ENCODE results near the gene HMOX2. TPM values are rescaled to one million over a fixed set of nuclear protein-coding genes. Genes with fewer than 3 reads are reported as not detected.

Gene HMOX2
- total and polyA plus RNA-seq, 2 donors (not counting 3 experiments of a cell fraction or from before 2014, with no cell fraction given), result 80.7 to 86.3 TPM

- H3K9ac ChIP-seq (replicated peaks; ENCODE audit: extremely low read depth, insufficient read depth, low read length), result no peak overlapping the region
- TF ChIP-seq CTCF (IDR thresholded peaks at IDR 0.05; ENCODE audit: extremely low read depth in 1 of 2, insufficient read depth in 1 of 2, low read depth in 1 of 2, low read length in 2 of 2) (no peak), FOS (IDR thresholded peaks at IDR 0.05; ENCODE audit: borderline replicate concordance, insufficient read depth, low read length) (no peak), JUN (IDR thresholded peaks at IDR 0.05; ENCODE audit: borderline replicate concordance, insufficient read depth, insufficient read length, low read depth) (no peak), MYC (IDR thresholded peaks at IDR 0.05; ENCODE audit: low read depth, low read length) (no peak), GATA2 (IDR thresholded peaks at IDR 0.05; ENCODE audit: insufficient read depth, insufficient read length, low read depth, low read length) (no peak), POLR2A (IDR thresholded peaks at IDR 0.05; ENCODE audit: low read depth, low read length) (no peak), EZH2 (IDR thresholded peaks at IDR 0.05; ENCODE audit: borderline replicate concordance, low read depth, low read length, severe bottlenecking) (no peak), MAX (IDR thresholded peaks at IDR 0.05; ENCODE audit: insufficient read depth, insufficient read length) (no peak), POLR2AphosphoS5 (IDR thresholded peaks at IDR 0.05; ENCODE audit: insufficient read depth, low read depth, low read length) (no peak)
- ChIA-PET CTCF (no interaction called here), POLR2A (no interaction called here)
- DNase-seq (ENCODE audit: low read depth, low spot score) (no peak), FAIRE-seq (no peak)
- no peaks in the 10 kb centered on the region for H3K79me2 ChIP-seq (ENCODE audit: control insufficient read depth, insufficient read depth, low read length)
- H4K20me1 ChIP-seq (replicated peaks; ENCODE audit: control insufficient read depth, extremely low read depth, insufficient read depth, low read length), result no peaks in the 10 kb centered on the region
- H3K4me1 ChIP-seq (ENCODE audit: control insufficient read depth, extremely low read depth, insufficient read depth, low read length), result no peaks in the 10 kb centered on the region
- no TSS peak for BruUV-seq (replicated peaks)
- H3K4me2 ChIP-seq (ENCODE audit: insufficient read depth, low read length), result no peak overlapping the region
- H3K9me3 ChIP-seq (replicated peaks; ENCODE audit: control insufficient read depth, insufficient read depth, low read length), result no peaks in the 10 kb centered on the region
- intact Hi-C loops (cut with micrococcal nuclease), result no loop called here
- peaks cover 25 to 47% of the 10 kb centered on the region in 2 experiments for H3K36me3 ChIP-seq (ENCODE audit: control insufficient read depth in 2 of 2, extremely low read depth in 1 of 2, insufficient read depth in 2 of 2, low read length in 2 of 2)
- H3K27me3 ChIP-seq (ENCODE audit: control insufficient read depth in 2 of 2, insufficient read depth in 2 of 2, low read length in 2 of 2), result no peaks in the 10 kb centered on the region
- H3K4me3 ChIP-seq (replicated peaks in 1 of 3; ENCODE audit: insufficient read depth in 1 of 3, low read depth in 1 of 3, low read length in 3 of 3), result no peak overlapping the region
- dilution Hi-C loops (cut with MboI; ENCODE audit: extremely low pct_ligation_motif_present, low sequenced_read_pairs), result no loop called here
- H3K27ac ChIP-seq (ENCODE audit: insufficient read depth, low read depth, low read length), result no peak overlapping the region
- no peaks in the 10 kb centered on the region for H3K9me1 ChIP-seq (replicated peaks; ENCODE audit: control insufficient read depth, extremely low read depth, insufficient read depth, low read length)
- H2AFZ ChIP-seq (ENCODE audit: low read depth, low read length), result no peak overlapping the region
These were observed 33.8 kb upstream of the HMOX2 start for GRCh38 chr16:4442371-4442770.

All from endothelial cell of umbilical vein (primary cell).